Progenitor cell of endocrine pancreas (in vitro differentiated cells): ENCODE data around the gene CEP250. TPM values are rescaled to one million over a fixed set of nuclear protein-coding genes. Genes with fewer than 3 reads are reported as not detected.
A peak's percentile ranks its signal among the peaks of the same experiment; 100 is the strongest.

Experiments used
- DNase-seq: peaks from one replicate; pipeline ENCODE4 v3.0.0; 2021; ENCODE audit warnings: low spot score; ENCODE audit not compliant: unreplicated experiment
- H3K27ac Mint-ChIP-seq: 2 replicates; pipeline ENCODE4 v1.8.0; 2021; ENCODE audit warnings: mild to moderate bottlenecking, moderate library complexity, mixed read lengths
- H3K27me3 Mint-ChIP-seq: 2 replicates; pipeline ENCODE4 v1.8.0; 2021; ENCODE audit warnings: mixed read lengths
- H3K36me3 Mint-ChIP-seq: 2 replicates; pipeline ENCODE4 v1.8.0; 2022; ENCODE audit warnings: mixed read lengths; ENCODE audit not compliant: insufficient read depth
- H3K4me1 Mint-ChIP-seq: 2 replicates; pipeline ENCODE4 v1.8.0; 2021; ENCODE audit warnings: low read depth, mixed read lengths
- H3K4me3 Mint-ChIP-seq: 2 replicates; pipeline ENCODE4 v1.8.0; 2021; ENCODE audit warnings: low read depth, mild to moderate bottlenecking, moderate library complexity, mixed read lengths
- H3K9me3 Mint-ChIP-seq: 2 replicates; pipeline ENCODE4 v1.8.0; 2021; ENCODE audit warnings: low read depth, mixed read lengths
- CTCF ChIP-seq: fragments of 200-600 bp; sonication (generic); IDR thresholded peaks from one replicate; pipeline ENCODE4 v1.5.0; 2021; ENCODE audit warnings: antibody characterized with exemption, mild to moderate bottlenecking; ENCODE audit not compliant: unreplicated experiment
- long read RNA-seq: library from polyadenylated mRNA; unstranded; transcript quantifications from one replicate; pipeline ENCODE4 v2.0.0, GENCODE V29; 2020
- total RNA-seq: library from RNA; stranded (reverse); gene quantifications from 2 replicates; pipeline ENCODE4 v1.2.1, GENCODE V29; 2021

CEP250 gene
- 73.2 and 76.9 TPM in 2 replicates for total RNA-seq
- long read RNA-seq, partial matches to known transcripts = 29 of 142 reads
- long read RNA-seq, other reads (novel, unspliced or antisense) = 112 of 142 reads

DNA sequence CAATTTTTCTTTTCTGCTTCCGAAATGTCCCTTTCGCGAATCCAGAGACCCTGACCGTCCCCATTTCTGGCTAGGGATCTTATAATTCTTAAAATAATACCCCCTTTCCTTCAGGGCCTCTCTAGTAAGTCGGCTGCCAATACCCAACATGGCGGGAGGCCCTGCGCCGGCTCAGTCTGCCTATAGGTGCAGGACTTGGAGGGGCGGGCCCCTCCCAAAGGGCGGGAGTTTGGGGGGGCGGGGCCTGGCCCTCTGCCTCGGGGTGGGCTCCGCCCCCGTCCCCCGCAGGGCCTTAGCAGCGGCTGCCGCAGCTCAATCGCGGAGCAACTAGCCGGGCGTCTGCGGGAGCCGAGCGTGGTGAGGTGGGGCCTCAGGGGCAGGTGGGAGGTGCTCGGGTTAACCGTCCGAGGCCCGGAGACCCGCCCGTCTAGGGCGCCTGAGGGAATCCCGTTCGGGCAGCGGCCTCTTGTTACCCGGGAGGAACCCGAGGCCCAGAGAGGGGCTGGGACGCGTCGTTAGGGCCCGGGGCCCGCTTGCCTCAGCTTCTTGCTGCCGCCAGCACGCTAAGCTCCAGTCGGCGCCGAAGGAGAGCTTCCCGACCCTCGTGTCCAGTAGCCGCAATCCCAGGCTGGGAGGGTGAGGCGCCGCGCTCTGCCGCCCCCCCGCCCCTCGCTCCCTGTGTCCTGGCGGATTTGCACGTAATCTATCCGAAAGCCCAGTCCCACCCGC lies at the start of gene CEP250:
Gene CEP250 (plus strand): TSS at position 718 of the 729 bp plus-strand sequence. CDS start 6,770 bp downstream, outside the sequence.
- Mint-ChIP-seq H3K9me3 (no peaks in the 10 kb centered on the region), H3K36me3 (peaks cover 3% of the 10 kb centered on the region), H3K4me3 (peak within 1 kb of the TSS; percentile 89), H3K27ac (peak within 1 kb of the TSS; percentile 100), H3K27me3 (no peaks in the 10 kb centered on the region), H3K4me1 (peaks cover 13% of the 10 kb centered on the region)
- DNase-seq = peak; percentile 95
- no peak for TF ChIP-seq CTCF

GRCh38 chr20:35405775-35406174 lies 49.6 kb upstream of the CEP250 start:
- peaks cover 1% of the 10 kb centered on the region for H3K4me1 Mint-ChIP-seq
- H3K36me3 Mint-ChIP-seq = peaks cover 28% of the 10 kb centered on the region
- H3K27ac Mint-ChIP-seq = no peak overlapping the region
- no peak for TF ChIP-seq CTCF
- no peaks in the 10 kb centered on the region for H3K27me3 Mint-ChIP-seq
- H3K9me3 Mint-ChIP-seq = peaks cover 7% of the 10 kb centered on the region
- no peak for DNase-seq
- H3K4me3 Mint-ChIP-seq = no peak overlapping the region

DNA sequence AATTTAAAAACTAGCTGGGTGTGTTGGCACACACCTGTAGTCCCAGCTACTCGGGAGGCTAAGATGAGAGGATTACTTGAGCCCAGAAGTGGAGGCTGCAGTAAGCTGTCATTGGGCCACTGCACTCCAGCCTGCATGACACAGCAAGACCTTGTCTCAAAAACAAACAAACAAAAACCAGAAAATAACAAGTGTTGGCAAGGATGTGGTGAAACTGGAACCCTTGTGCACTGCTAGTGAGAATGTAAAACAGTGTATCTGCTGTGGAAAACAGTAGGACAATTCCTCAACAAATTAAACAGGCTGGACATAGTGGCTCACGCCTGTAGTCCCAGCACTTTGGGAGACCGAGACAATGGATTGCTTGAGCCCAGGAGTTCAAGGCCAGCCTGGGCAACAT lies 47.1 kb upstream of the CEP250 start:
- no peak for DNase-seq
- Mint-ChIP-seq H3K36me3 (peaks cover 28% of the 10 kb centered on the region), H3K27ac (no peak overlapping the region), H3K4me1 (peaks cover 10% of the 10 kb centered on the region), H3K27me3 (no peaks in the 10 kb centered on the region), H3K9me3 (peaks cover 7% of the 10 kb centered on the region), H3K4me3 (no peak overlapping the region)
- TF ChIP-seq CTCF = no peak

DNA sequence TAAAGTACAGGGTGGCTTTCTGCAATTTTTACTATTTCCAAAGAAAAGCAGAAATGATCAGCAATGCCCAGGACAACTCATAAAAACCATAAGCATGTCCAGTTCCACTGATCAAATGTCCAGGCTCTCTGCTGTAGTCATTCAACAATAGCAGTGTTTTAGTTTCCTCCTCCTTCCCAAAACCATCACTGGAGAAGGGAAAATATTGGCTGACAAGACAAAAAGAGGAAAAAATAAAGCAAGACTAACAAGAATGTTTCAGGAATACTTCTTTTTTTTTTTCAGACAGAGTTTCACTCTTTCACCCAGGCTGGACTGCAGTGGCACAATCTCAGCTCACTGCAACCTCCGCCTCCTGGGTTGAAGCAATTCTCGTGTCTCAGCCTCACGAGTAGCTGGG lies 45.9 kb upstream of the CEP250 start:
- H3K36me3 Mint-ChIP-seq = peaks cover 24% of the 10 kb centered on the region
- H3K4me1 Mint-ChIP-seq = peaks cover 10% of the 10 kb centered on the region
- no peak overlapping the region for H3K27ac Mint-ChIP-seq
- no peak overlapping the region for H3K4me3 Mint-ChIP-seq
- peaks cover 4% of the 10 kb centered on the region for H3K27me3 Mint-ChIP-seq
- DNase-seq = no peak
- H3K9me3 Mint-ChIP-seq = peaks cover 7% of the 10 kb centered on the region
- no peak for TF ChIP-seq CTCF

DNA sequence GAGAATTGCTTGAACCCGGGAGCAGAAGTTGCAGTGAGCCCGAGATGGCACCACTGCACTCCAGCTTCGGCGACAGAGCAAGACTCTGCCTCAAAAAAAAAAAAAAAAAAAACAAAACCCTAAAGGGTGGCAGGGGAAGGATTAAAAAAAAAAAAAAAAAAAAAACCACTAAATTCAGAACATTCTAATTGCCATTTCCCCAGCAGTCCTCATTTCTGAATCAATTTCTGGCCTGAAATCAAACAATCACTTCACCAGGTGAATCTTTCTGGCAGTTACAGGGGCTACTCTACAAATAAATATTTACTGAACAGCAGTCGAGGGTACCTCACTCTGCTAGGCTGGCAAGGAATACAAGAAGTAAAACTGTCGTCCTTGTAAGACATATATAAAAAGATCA lies 44.8 kb upstream of the CEP250 start:
- no peak for DNase-seq
- peaks cover 10% of the 10 kb centered on the region for H3K4me1 Mint-ChIP-seq
- peaks cover 7% of the 10 kb centered on the region for H3K9me3 Mint-ChIP-seq
- H3K36me3 Mint-ChIP-seq = peaks cover 19% of the 10 kb centered on the region
- no peak overlapping the region for H3K27ac Mint-ChIP-seq
- TF ChIP-seq CTCF = no peak
- H3K27me3 Mint-ChIP-seq = peaks cover 8% of the 10 kb centered on the region
- H3K4me3 Mint-ChIP-seq = peak overlapping the region; percentile 98
